Hepatocyte (in vitro differentiated cells): Measurements from ENCODE around the gene CNPY4. TPM values are rescaled to one million over a fixed set of nuclear protein-coding genes. Genes with fewer than 3 reads are reported as not detected.

Experiments used
- DNase-seq: peaks from one replicate; pipeline ENCODE4 v3.0.0-alpha.2; 2016; ENCODE audit warnings: low spot score
- H2AFZ ChIP-seq: fragments of 200-600 bp; sonication (generic); 2 replicates; pipeline ENCODE4 v1.6.0; 2016; ENCODE audit warnings: antibody characterized with exemption, mild to moderate bottlenecking
- H3K27ac ChIP-seq: fragments of 200-600 bp; sonication (generic); 2 replicates; pipeline ENCODE4 v1.5.1; 2016; ENCODE audit warnings: mild to moderate bottlenecking
- H3K27me3 ChIP-seq: fragments of 200-600 bp; sonication (generic); 2 replicates; pipeline ENCODE4 v1.6.1; 2016
- H3K36me3 ChIP-seq: fragments of 200-600 bp; sonication (generic); replicated peaks from 2 replicates; pipeline ENCODE4 v1.5.1; 2016; ENCODE audit warnings: low read depth; ENCODE audit not compliant: insufficient read depth
- H3K4me1 ChIP-seq: fragments of 200-600 bp; sonication (generic); 2 replicates; pipeline ENCODE4 v1.5.1; 2016; ENCODE audit warnings: mild to moderate bottlenecking, moderate library complexity; ENCODE audit not compliant: insufficient read depth
- H3K4me2 ChIP-seq: fragments of 200-600 bp; sonication (generic); 2 replicates; pipeline ENCODE4 v1.6.0; 2016
- H3K4me3 ChIP-seq: fragments of 200-600 bp; sonication (generic); 2 replicates; pipeline ENCODE4 v1.5.1; 2016; ENCODE audit warnings: mild to moderate bottlenecking
- H3K79me2 ChIP-seq: fragments of 200-600 bp; sonication (generic); 2 replicates; pipeline ENCODE4 v1.6.0; 2017; ENCODE audit warnings: mild to moderate bottlenecking
- H3K9me2 ChIP-seq: fragments of 200-600 bp; sonication (generic); replicated peaks from 2 replicates; pipeline ENCODE4 v1.6.0; 2017; ENCODE audit warnings: mild to moderate bottlenecking; ENCODE audit not compliant: insufficient read depth
- H3K9me3 ChIP-seq: fragments of 200-600 bp; sonication (generic); 2 replicates; pipeline ENCODE4 v1.5.1; 2016; ENCODE audit warnings: low read depth, mild to moderate bottlenecking
- H4K20me1 ChIP-seq: fragments of 200-600 bp; sonication (generic); 2 replicates; pipeline ENCODE4 v1.6.0; 2016; ENCODE audit warnings: mild to moderate bottlenecking; ENCODE audit not compliant: insufficient read depth, poor library complexity, severe bottlenecking
- EZH2 ChIP-seq: fragments of 200-600 bp; sonication (generic); IDR thresholded peaks from 2 replicates; pipeline ENCODE4 v1.6.1; 2016; ENCODE audit warnings: antibody characterized with exemption, mild to moderate bottlenecking, borderline replicate concordance
- EZH2phosphoT487 ChIP-seq: fragments of 200-600 bp; sonication (generic); IDR thresholded peaks from one replicate; pipeline ENCODE4 v1.6.1; 2018; ENCODE audit warnings: antibody characterized with exemption, mild to moderate bottlenecking, low read depth, moderate library complexity; ENCODE audit not compliant: unreplicated experiment, severe bottlenecking
- WGBS: methylation state at CpG from one replicate; pipeline ENCODE4 v1.1.6; 2016; ENCODE audit warnings: low lambda C conversion rate; ENCODE audit errors: missing lambda C conversion rate; 5-methylcytosine and 5-hydroxymethylcytosine counted together
- polyA plus RNA-seq: library from polyadenylated mRNA; unstranded; fragments of >200 nt; fragmentation: Nextera tagmentation; extraction: Ambion mirVana; gene quantifications from 2 replicates; pipeline ENCODE4 v1.2.1, GENCODE V29; 2016
- total RNA-seq: library from RNA; depleted of rRNA; stranded (reverse); fragments of >200 nt; gene quantifications from 2 replicates; pipeline ENCODE4 v1.2.3, GENCODE V29; 2014
- TF ChIP-seq, protein P1 (sequence below): fragments of 200-600 bp; sonication (generic); IDR thresholded peaks from 2 replicates; pipeline ENCODE4 v1.5.1; 2016; ENCODE audit warnings: antibody characterized with exemption, mild to moderate bottlenecking; ENCODE audit not compliant: poor library complexity

Gene CNPY4
- total and polyA plus RNA-seq, 2 experiments from 2014 or later, result 27.4 to 28.1 TPM

DNA sequence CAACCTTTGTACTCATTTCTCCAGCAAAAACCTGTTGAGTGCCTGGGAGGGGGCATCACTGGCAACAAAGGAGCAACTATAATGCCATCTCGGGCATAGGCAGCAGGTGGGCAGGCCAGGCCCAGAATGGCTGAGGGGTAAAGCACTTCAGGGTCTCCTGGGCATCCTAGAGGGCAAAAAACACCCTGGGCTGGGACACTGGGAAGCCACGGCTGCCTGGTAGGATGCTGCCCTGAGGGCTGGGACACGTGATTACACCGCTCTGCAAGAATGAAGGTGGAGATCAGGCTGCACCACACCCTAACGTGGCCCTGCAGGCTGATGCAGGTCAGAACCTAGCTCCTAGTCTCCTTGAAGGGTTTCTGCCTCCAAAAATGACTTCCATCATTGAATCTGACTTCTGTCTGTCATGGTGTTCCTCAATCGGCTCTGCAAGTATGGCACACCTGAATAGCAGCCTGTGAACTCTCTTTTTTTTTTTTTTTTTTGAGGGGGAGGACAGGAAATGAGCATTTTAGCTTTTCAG is 43.6 kb downstream of the CNPY4 start:
- WGBS, result 52% methylated on average over 6 of the region's 6 CpGs
- peaks cover 3% of the 10 kb centered on the region for H3K79me2 ChIP-seq
- H3K27me3 ChIP-seq, result peaks cover 3% of the 10 kb centered on the region
- peak; percentile 51 for DNase-seq
- H3K9me2 ChIP-seq, result no peaks in the 10 kb centered on the region
- no peak overlapping the region for H3K27ac ChIP-seq
- no peak overlapping the region for H3K4me2 ChIP-seq
- no peaks in the 10 kb centered on the region for H3K9me3 ChIP-seq
- TF ChIP-seq, protein P1, sequence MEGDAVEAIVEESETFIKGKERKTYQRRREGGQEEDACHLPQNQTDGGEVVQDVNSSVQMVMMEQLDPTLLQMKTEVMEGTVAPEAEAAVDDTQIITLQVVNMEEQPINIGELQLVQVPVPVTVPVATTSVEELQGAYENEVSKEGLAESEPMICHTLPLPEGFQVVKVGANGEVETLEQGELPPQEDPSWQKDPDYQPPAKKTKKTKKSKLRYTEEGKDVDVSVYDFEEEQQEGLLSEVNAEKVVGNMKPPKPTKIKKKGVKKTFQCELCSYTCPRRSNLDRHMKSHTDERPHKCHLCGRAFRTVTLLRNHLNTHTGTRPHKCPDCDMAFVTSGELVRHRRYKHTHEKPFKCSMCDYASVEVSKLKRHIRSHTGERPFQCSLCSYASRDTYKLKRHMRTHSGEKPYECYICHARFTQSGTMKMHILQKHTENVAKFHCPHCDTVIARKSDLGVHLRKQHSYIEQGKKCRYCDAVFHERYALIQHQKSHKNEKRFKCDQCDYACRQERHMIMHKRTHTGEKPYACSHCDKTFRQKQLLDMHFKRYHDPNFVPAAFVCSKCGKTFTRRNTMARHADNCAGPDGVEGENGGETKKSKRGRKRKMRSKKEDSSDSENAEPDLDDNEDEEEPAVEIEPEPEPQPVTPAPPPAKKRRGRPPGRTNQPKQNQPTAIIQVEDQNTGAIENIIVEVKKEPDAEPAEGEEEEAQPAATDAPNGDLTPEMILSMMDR, result no peak
- TF ChIP-seq EZH2 (no peak), EZH2phosphoT487 (no peak)
- peaks cover 9% of the 10 kb centered on the region for H3K4me1 ChIP-seq
- H3K36me3 ChIP-seq, result no peaks in the 10 kb centered on the region
- no peak overlapping the region for H3K4me3 ChIP-seq
- no peaks in the 10 kb centered on the region for H4K20me1 ChIP-seq
- no peak overlapping the region for H2AFZ ChIP-seq

DNA sequence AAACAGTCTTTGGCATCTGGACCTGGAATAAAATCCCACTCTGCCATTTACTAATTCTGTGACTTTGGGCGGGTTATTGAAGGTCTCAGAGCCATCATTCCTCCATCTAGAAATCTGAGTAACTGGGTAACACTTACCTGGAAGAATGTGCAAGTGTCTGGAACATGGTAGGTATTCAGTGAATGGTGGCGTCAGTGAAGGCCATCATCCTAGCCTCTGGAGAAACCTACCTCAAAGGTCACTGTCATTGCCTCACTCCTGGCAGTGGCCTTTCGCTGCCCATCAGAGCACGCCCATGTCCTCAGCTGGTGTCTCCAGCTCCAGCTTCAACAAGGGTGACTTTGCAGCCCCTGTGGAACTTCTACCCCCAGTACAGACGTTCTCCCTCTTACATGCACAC is 44.4 kb downstream of the CNPY4 start:
- no peak overlapping the region for H2AFZ ChIP-seq
- no peak overlapping the region for H3K4me3 ChIP-seq
- H4K20me1 ChIP-seq, result no peaks in the 10 kb centered on the region
- 94% methylated on average over 5 of the region's 5 CpGs for WGBS
- no peaks in the 10 kb centered on the region for H3K9me3 ChIP-seq
- no peak for DNase-seq
- no peak overlapping the region for H3K27ac ChIP-seq
- H3K4me1 ChIP-seq, result peaks cover 9% of the 10 kb centered on the region
- H3K36me3 ChIP-seq, result no peaks in the 10 kb centered on the region
- no peaks in the 10 kb centered on the region for H3K9me2 ChIP-seq
- no peak for TF ChIP-seq EZH2phosphoT487
- TF ChIP-seq, protein P1, result no peak
- no peak for TF ChIP-seq EZH2
- H3K27me3 ChIP-seq, result peaks cover 3% of the 10 kb centered on the region
- no peaks in the 10 kb centered on the region for H3K79me2 ChIP-seq
- no peak overlapping the region for H3K4me2 ChIP-seq

DNA sequence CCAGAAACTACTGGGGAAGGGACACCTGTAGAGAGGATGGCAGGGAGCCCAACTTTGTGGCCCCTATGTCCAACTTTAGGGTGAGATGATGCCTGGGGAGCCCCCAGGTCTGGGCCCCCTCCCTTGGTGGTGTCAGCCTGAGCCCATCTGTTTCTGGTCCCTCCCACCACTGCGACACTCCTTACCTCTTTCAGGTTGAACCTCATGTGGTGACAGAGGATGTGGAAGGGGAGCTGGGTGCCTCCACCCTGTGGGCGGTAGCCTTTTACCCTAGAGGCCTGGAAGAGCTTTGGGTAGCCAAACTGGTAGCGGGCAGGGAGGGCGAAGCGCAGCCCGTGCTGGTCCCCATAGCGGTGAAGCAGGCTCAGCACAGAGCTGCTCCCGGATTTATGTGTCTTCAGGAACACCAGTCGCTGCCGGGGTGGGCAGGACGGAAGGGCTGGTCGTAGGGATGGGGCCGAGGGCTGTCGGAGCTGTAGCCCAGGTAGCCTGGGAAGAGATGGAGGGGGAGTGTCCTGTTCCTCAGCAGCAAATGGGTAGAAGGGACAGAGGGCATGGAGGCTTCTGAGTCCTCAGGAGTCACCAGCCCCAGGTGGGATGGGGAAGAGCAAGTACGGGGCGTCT is 47.0 kb downstream of the CNPY4 start:
- Histone ChIP-seq H3K4me1 (peaks cover 14% of the 10 kb centered on the region), H3K4me2 (no peak overlapping the region), H3K79me2 (no peaks in the 10 kb centered on the region), H3K27ac (no peak overlapping the region), H3K9me2 (no peaks in the 10 kb centered on the region), H3K9me3 (no peaks in the 10 kb centered on the region), H2AFZ (no peak overlapping the region), H4K20me1 (no peaks in the 10 kb centered on the region), H3K4me3 (no peak overlapping the region), H3K27me3 (peaks cover 12% of the 10 kb centered on the region), H3K36me3 (no peaks in the 10 kb centered on the region)
- no peak for TF ChIP-seq EZH2
- TF ChIP-seq, protein P1, result no peak
- no peak for TF ChIP-seq EZH2phosphoT487
- whole genome bisulfite sequencing, result 85% methylated on average over 16 of the region's 16 CpGs
- no peak for DNase-seq
